IMR-90 (cell line): ENCODE data around the gene STAG1. TPM values are rescaled to one million over a fixed set of nuclear protein-coding genes. Genes with fewer than 3 reads are reported as not detected.

Experiments
- ATAC-seq: fragments of 200-7000 bp; cut with Tn5 transposase; 2 replicates; pipeline ENCODE4 v1.9.1; 2020; ENCODE audit warnings: low read depth, mild to moderate bottlenecking, moderate library complexity
- BruUV-seq: library from RNA; stranded (reverse); fragments of 400-500 nt; replicated peaks from 2 replicates; lab custom pipeline; 2021; lab: Mats Ljungman, UMichigan
- CTCF ChIA-PET: fragments of 300-600 bp; formaldehyde crosslinking; extraction: SDS; loops from one replicate; lab custom pipeline; 2021; ENCODE audit warnings: antibody characterized with exemption; lab: Yijun Ruan, JAX
- POLR2A ChIA-PET: fragments of 300-600 bp; sonication (Branson Sonifier 250); formaldehyde crosslinking; loops from one replicate; lab custom pipeline; 2022; ENCODE audit warnings: antibody characterized with exemption; ENCODE audit not compliant: unreplicated experiment; lab: Charles Lee
- DNase-seq: peaks from one replicate; pipeline ENCODE4 v3.0.0; 2013
- H2AFZ ChIP-seq: replicated peaks from 2 replicates; pipeline ENCODE3; 2013; ENCODE audit warnings: low read length, mild to moderate bottlenecking; ENCODE audit not compliant: poor library complexity
- H2AK5ac ChIP-seq: 2 replicates; pipeline ENCODE4 v1.6.1; 2013; ENCODE audit warnings: low read depth, low read length, inconsistent platforms
- H2AK9ac ChIP-seq: replicated peaks from 2 replicates; pipeline ENCODE3; 2013; ENCODE audit warnings: mild to moderate bottlenecking, low read depth, low read length, moderate library complexity; ENCODE audit not compliant: poor library complexity
- H2BK120ac ChIP-seq: 2 replicates; pipeline ENCODE4 v1.6.1; 2013; ENCODE audit warnings: low read depth, low read length, inconsistent platforms
- H2BK15ac ChIP-seq: 3 replicates; pipeline ENCODE4 v1.6.1; 2013; ENCODE audit warnings: low read depth, low read length, inconsistent platforms
- H2BK20ac ChIP-seq: 2 replicates; pipeline ENCODE4 v1.6.1; 2013; ENCODE audit warnings: low read depth, mild to moderate bottlenecking, inconsistent platforms, low read length, moderate library complexity
- H2BK5ac ChIP-seq: 2 replicates; pipeline ENCODE4 v1.6.1; 2013; ENCODE audit warnings: mild to moderate bottlenecking, low read depth, low read length, inconsistent platforms; ENCODE audit not compliant: poor library complexity, severe bottlenecking
- H3K14ac ChIP-seq: replicated peaks from 2 replicates; pipeline ENCODE4 v1.6.1; 2013; ENCODE audit warnings: low read depth, low read length, inconsistent platforms
- H3K18ac ChIP-seq: 2 replicates; pipeline ENCODE4 v1.6.1; 2013; ENCODE audit warnings: low read depth, low read length, control low read depth
- H3K23ac ChIP-seq: 2 replicates; pipeline ENCODE4 v1.6.1; 2013; ENCODE audit warnings: low read depth, low read length, inconsistent platforms
- H3K27ac ChIP-seq: 2 replicates; pipeline ENCODE4 v1.5.1; 2013; ENCODE audit warnings: mild to moderate bottlenecking, control low read depth, low read length; ENCODE audit not compliant: insufficient read depth
- H3K27me3 ChIP-seq: 2 replicates; pipeline ENCODE4 v1.6.1; 2013; ENCODE audit warnings: low read length; ENCODE audit not compliant: control insufficient read depth, insufficient read depth
- H3K36me3 ChIP-seq: 2 replicates; pipeline ENCODE4 v1.6.1; 2013; ENCODE audit warnings: low read length, mixed read lengths; ENCODE audit not compliant: control insufficient read depth, insufficient read depth
- H3K4ac ChIP-seq: 2 replicates; pipeline ENCODE4 v1.6.1; 2013; ENCODE audit warnings: low read depth, low read length, inconsistent platforms
- H3K4me1 ChIP-seq: 2 replicates; pipeline ENCODE4 v1.6.1; 2013; ENCODE audit warnings: low read length, mixed read lengths; ENCODE audit not compliant: control insufficient read depth, insufficient read depth
- H3K4me2 ChIP-seq: 2 replicates; pipeline ENCODE4 v1.6.1; 2013; ENCODE audit warnings: low read depth, mild to moderate bottlenecking, control low read depth, low read length, moderate library complexity
- H3K4me3 ChIP-seq: 2 replicates; pipeline ENCODE4 v1.5.1; 2013; ENCODE audit warnings: low read depth, mild to moderate bottlenecking, control low read depth, low read length, moderate library complexity; ENCODE audit not compliant: insufficient read depth
- H3K56ac ChIP-seq: 2 replicates; pipeline ENCODE4 v1.6.1; 2013; ENCODE audit warnings: low read length, inconsistent platforms; ENCODE audit not compliant: insufficient read depth; ENCODE audit errors: extremely low read depth
- H3K79me1 ChIP-seq, 2 experiments: 2 replicates each; pipeline ENCODE4 v1.6.1; 2013; ENCODE audit warnings: low read length in 2 of 2, inconsistent platforms in 1 of 2, low read depth in 1 of 2
- H3K9ac ChIP-seq: 2 replicates; pipeline ENCODE4 v1.6.1; 2013; ENCODE audit warnings: low read depth, low read length, control low read depth
- H3K9me1 ChIP-seq: 2 replicates; pipeline ENCODE4 v1.6.1; 2013; ENCODE audit warnings: low read length, inconsistent platforms; ENCODE audit not compliant: insufficient read depth
- H3K9me3 ChIP-seq: 2 replicates; pipeline ENCODE4 v1.6.1; 2013; ENCODE audit warnings: low read length; ENCODE audit not compliant: control insufficient read depth, insufficient read depth
- H4K20me1 ChIP-seq: 2 replicates; pipeline ENCODE4 v1.6.1; 2013; ENCODE audit warnings: low read length, inconsistent platforms; ENCODE audit not compliant: insufficient read depth
- H4K5ac ChIP-seq: 2 replicates; pipeline ENCODE4 v1.6.1; 2013; ENCODE audit warnings: mild to moderate bottlenecking, low read depth, low read length, control low read depth
- H4K8ac ChIP-seq, 2 experiments: 2 replicates each; pipeline ENCODE4 v1.6.1; 2013; ENCODE audit warnings: low read depth in 2 of 2, low read length in 2 of 2, control low read depth in 1 of 2, inconsistent platforms in 1 of 2
- H4K91ac ChIP-seq: 2 replicates; pipeline ENCODE4 v1.6.1; 2013; ENCODE audit warnings: low read depth, low read length, inconsistent platforms; ENCODE audit not compliant: insufficient read depth
- BHLHE40 ChIP-seq: fragments of 150-350 bp; IDR thresholded peaks from 2 replicates; pipeline ENCODE4 v1.6.1; 2016; ENCODE audit warnings: mild to moderate bottlenecking, low read depth, low read length
- CEBPB ChIP-seq: IDR thresholded peaks from 2 replicates; pipeline ENCODE4 v1.6.1; 2012; ENCODE audit warnings: low read depth, low read length, improper control_type of control experiment
- CHD1 ChIP-seq: IDR thresholded peaks from 2 replicates; pipeline ENCODE4 v1.6.1; 2012; ENCODE audit warnings: low read depth, low read length, improper control_type of control experiment
- FOS ChIP-seq: fragments of 150-350 bp; IDR thresholded peaks from 2 replicates; pipeline ENCODE4 v1.6.1; 2016; ENCODE audit warnings: low read depth, low read length
- MAFK ChIP-seq: IDR thresholded peaks from 2 replicates; pipeline ENCODE4 v1.6.1; 2012; ENCODE audit warnings: low read depth, low read length, improper control_type of control experiment
- MAZ ChIP-seq: IDR thresholded peaks from 2 replicates; pipeline ENCODE4 v1.6.1; 2012; ENCODE audit warnings: low read depth, mild to moderate bottlenecking, low read length, improper control_type of control experiment, moderate library complexity, borderline replicate concordance
- MXI1 ChIP-seq: IDR thresholded peaks from 2 replicates; pipeline ENCODE4 v1.6.1; 2012; ENCODE audit warnings: low read depth, mild to moderate bottlenecking, low read length, moderate library complexity, borderline replicate concordance
- NFE2L2 ChIP-seq: fragments of 150-350 bp; IDR thresholded peaks from 2 replicates; pipeline ENCODE4 v1.6.1; 2016; ENCODE audit warnings: low read depth, mild to moderate bottlenecking, low read length
- RAD21 ChIP-seq: IDR thresholded peaks from 2 replicates; pipeline ENCODE4 v1.6.1; 2012; ENCODE audit warnings: low read length, improper control_type of control experiment
- RCOR1 ChIP-seq: IDR thresholded peaks from 2 replicates; pipeline ENCODE4 v1.6.1; 2012; ENCODE audit warnings: mild to moderate bottlenecking, low read length, improper control_type of control experiment; ENCODE audit not compliant: insufficient replicate concordance
- RFX5 ChIP-seq: IDR thresholded peaks from 2 replicates; pipeline ENCODE4 v1.8.0; 2012; ENCODE audit warnings: low read depth, mild to moderate bottlenecking, low read length, moderate library complexity
- SMC3 ChIP-seq: fragments of 150-350 bp; IDR thresholded peaks from 2 replicates; pipeline ENCODE4 v1.6.1; 2016; ENCODE audit warnings: low read depth, mild to moderate bottlenecking, antibody characterized with exemption, low read length, moderate library complexity
- WGBS, 2 experiments: methylation state at CpG; one replicate each; pipeline versions ENCODE4 v1.1.5 to v1.1.7; 2013; ENCODE audit warnings: missing lambda C conversion rate in 2 of 2; ENCODE audit not compliant: insufficient read length in 1 of 2; ENCODE audit errors: extremely low coverage in 2 of 2; 5-methylcytosine and 5-hydroxymethylcytosine counted together
- dilution Hi-C: fragments of 300-500 bp; cut with HindIII; formaldehyde crosslinking; loops from one replicate; pipeline ENCODE4 v1.14.3; 2018; ENCODE audit warnings: low sequenced_read_pairs; ENCODE audit not compliant: unreplicated experiment
- in situ Hi-C: fragments of 300-500 bp; cut with MboI; formaldehyde crosslinking; loops from 3 replicates; pipeline ENCODE4 v1.14.3; 2019; ENCODE audit warnings: low sequenced_read_pairs, inconsistent platforms, mixed read lengths
- intact Hi-C: fragments of 100-400 bp; cut with micrococcal nuclease; formaldehyde crosslinking; loops from 2 replicates; pipeline ENCODE4 v1.10.0; 2022
- polyA plus RNA-seq, 3 experiments: library from polyadenylated mRNA; depleted of rRNA; stranded (reverse); fragments of >200 nt; gene quantifications; 2 replicates each; pipeline ENCODE4 v1.2.3, GENCODE V29; 2012; ENCODE audit warnings: low replicate concordance in 1 of 3
- total RNA-seq: library from RNA; depleted of rRNA; stranded (reverse); fragments of >200 nt; gene quantifications from 2 replicates; pipeline ENCODE4 v1.2.3, GENCODE V29; 2012
- TF ChIP-seq, protein P1 (sequence below): fragments of 150-350 bp; IDR thresholded peaks from 2 replicates; pipeline ENCODE4 v1.6.1; 2016; ENCODE audit warnings: low read depth, mild to moderate bottlenecking, low read length, moderate library complexity, borderline replicate concordance
- TF ChIP-seq, protein P2 (sequence below): conservative IDR thresholded peaks from 2 replicates; pipeline ENCODE4 v1.5.1; 2012; ENCODE audit warnings: mild to moderate bottlenecking, low read depth, low read length, improper control_type of control experiment
- TF ChIP-seq, protein P3 (sequence below): fragments of 150-350 bp; IDR thresholded peaks from 2 replicates; pipeline ENCODE4 v1.6.1; 2017; ENCODE audit warnings: mild to moderate bottlenecking, antibody characterized with exemption, low read length, low read depth

The STAG1 gene
- total and polyA plus RNA-seq, 2 of the 4 experiments (the other 2 are of a cell fraction) = 9.6 to 32.3 TPM

DNA sequence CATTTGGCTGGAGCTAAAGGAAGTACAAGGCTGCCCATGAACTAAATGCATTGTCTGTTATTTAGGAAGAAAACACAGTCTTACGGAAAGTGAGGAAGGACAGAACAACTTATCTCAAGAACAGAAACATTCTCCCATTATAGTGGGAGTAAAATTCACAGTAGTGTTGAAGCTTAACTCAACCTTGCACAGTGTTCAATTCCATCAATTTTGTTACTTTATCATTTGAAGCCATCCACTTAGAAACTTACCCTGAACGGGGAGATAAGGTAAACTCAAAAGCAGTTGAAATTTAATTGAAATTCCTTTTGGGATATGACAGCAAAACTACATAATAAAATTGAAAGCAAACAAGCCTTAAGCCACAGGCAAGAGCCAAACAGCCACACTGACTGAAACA lies 315.1 kb downstream of the STAG1 start:
- Histone ChIP-seq H2AFZ (no peak overlapping the region), H2BK15ac (no peak overlapping the region), H3K56ac (no peak overlapping the region), H3K4me3 (no peak overlapping the region), H2AK5ac (no peak overlapping the region), H2BK20ac (no peak overlapping the region), H4K8ac (no peak overlapping the region), H2BK5ac (no peak overlapping the region), H3K27me3 (no peaks in the 10 kb centered on the region), H3K36me3 (peaks cover 13% of the 10 kb centered on the region), H3K27ac (no peak overlapping the region), H4K5ac (no peak overlapping the region), H2BK120ac (no peak overlapping the region), H3K4me2 (no peak overlapping the region), H3K18ac (no peak overlapping the region), H3K23ac (no peak overlapping the region), H4K20me1 (no peaks in the 10 kb centered on the region), H3K9me3 (no peaks in the 10 kb centered on the region), H3K9me1 (no peaks in the 10 kb centered on the region), H3K4ac (no peak overlapping the region), H2AK9ac (no peak overlapping the region), H3K4me1 (0 out of 2 replicates have a peak, but pooled peaks cover 2% of the 10 kb centered on the region), H3K79me1 (peaks cover 0 to 2% of the 10 kb centered on the region in 2 experiments; a peak in 2 of 4 replicates), H3K9ac (no peak overlapping the region), H4K91ac (no peak overlapping the region), H3K14ac (no peak overlapping the region)
- no peak for TF ChIP-seq NFE2L2
- TF ChIP-seq SMC3 = no peak
- no peak for TF ChIP-seq CHD1
- TF ChIP-seq MAZ = no peak
- TF ChIP-seq FOS = no peak
- no peak for TF ChIP-seq RFX5
- TF ChIP-seq, protein P1, sequence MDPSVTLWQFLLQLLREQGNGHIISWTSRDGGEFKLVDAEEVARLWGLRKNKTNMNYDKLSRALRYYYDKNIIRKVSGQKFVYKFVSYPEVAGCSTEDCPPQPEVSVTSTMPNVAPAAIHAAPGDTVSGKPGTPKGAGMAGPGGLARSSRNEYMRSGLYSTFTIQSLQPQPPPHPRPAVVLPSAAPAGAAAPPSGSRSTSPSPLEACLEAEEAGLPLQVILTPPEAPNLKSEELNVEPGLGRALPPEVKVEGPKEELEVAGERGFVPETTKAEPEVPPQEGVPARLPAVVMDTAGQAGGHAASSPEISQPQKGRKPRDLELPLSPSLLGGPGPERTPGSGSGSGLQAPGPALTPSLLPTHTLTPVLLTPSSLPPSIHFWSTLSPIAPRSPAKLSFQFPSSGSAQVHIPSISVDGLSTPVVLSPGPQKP = no peak
- TF ChIP-seq, protein P2, sequence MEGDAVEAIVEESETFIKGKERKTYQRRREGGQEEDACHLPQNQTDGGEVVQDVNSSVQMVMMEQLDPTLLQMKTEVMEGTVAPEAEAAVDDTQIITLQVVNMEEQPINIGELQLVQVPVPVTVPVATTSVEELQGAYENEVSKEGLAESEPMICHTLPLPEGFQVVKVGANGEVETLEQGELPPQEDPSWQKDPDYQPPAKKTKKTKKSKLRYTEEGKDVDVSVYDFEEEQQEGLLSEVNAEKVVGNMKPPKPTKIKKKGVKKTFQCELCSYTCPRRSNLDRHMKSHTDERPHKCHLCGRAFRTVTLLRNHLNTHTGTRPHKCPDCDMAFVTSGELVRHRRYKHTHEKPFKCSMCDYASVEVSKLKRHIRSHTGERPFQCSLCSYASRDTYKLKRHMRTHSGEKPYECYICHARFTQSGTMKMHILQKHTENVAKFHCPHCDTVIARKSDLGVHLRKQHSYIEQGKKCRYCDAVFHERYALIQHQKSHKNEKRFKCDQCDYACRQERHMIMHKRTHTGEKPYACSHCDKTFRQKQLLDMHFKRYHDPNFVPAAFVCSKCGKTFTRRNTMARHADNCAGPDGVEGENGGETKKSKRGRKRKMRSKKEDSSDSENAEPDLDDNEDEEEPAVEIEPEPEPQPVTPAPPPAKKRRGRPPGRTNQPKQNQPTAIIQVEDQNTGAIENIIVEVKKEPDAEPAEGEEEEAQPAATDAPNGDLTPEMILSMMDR = no peak
- no peak for TF ChIP-seq MAFK
- TF ChIP-seq CEBPB = no peak
- TF ChIP-seq RAD21 = no peak
- TF ChIP-seq, protein P3, sequence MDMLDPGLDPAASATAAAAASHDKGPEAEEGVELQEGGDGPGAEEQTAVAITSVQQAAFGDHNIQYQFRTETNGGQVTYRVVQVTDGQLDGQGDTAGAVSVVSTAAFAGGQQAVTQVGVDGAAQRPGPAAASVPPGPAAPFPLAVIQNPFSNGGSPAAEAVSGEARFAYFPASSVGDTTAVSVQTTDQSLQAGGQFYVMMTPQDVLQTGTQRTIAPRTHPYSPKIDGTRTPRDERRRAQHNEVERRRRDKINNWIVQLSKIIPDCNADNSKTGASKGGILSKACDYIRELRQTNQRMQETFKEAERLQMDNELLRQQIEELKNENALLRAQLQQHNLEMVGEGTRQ = no peak
- TF ChIP-seq MXI1 = no peak
- TF ChIP-seq BHLHE40 = no peak
- TF ChIP-seq RCOR1 = no peak
- CTCF ChIA-PET = interaction anchor here (0.5 to 1.6 kb wide), 2 partner anchors 21 to 131 kb away, joined by 3 to 4 read pairs; no protein-coding TSS in a partner anchor
- POLR2A ChIA-PET = no interaction called here
- dilution Hi-C loops = no loop called here
- in situ Hi-C loops = no loop called here
- no TSS peak for BruUV-seq
- no peak for DNase-seq
- intact Hi-C loops = no loop called here
- WGBS, 2 experiments = no CpG with 5 or more reads among the region's 2 CpGs
- no peak for ATAC-seq
